ENCODE results near the gene TNFRSF18.

GRCh38 chr1:1179983-1180861 lies 26.2 kb downstream of the TNFRSF18 start:
- TF ChIP-seq CTCF (IDR thresholded peaks at IDR 0.05) (no peak), POLR2A (IDR thresholded peaks at IDR 0.05) (no peak)

All from right lobe of liver (tissue), 4 donors.